Peyer's patch (tissue), 4 donors: ENCODE results near the gene COPG2. TPM values are rescaled to one million over a fixed set of nuclear protein-coding genes. Genes with fewer than 3 reads are reported as not detected.

Experiments used
- DNase-seq, 3 donors: peaks; one replicate each; pipeline ENCODE4 v3.0.0-alpha.2; 2017 to 2019
- H3K27ac ChIP-seq, 4 donors: fragments of 200-600 bp; sonication (generic); one replicate each; pipeline ENCODE4 v1.5.1; 2016 to 2019
- H3K27me3 ChIP-seq, 2 donors: fragments of 200-600 bp; sonication (generic); one replicate each; pipeline ENCODE4 v1.5.1; 2019
- H3K36me3 ChIP-seq, 3 donors: fragments of 200-600 bp; sonication (generic); one replicate each; pipeline ENCODE4 v1.5.1; 2016 to 2019
- H3K4me1 ChIP-seq, 4 donors: fragments of 200-600 bp; sonication (generic); one replicate each; pipeline ENCODE4 v1.5.1; 2016 to 2019
- H3K4me3 ChIP-seq, 4 donors: fragments of 200-600 bp; sonication (generic); 1 replicate in 3 of 4; 2 replicates in 1 of 4; pipeline ENCODE4 v1.5.1; 2016 to 2019; ENCODE audit warnings: mild to moderate bottlenecking in 1 of 4
- H3K9me3 ChIP-seq, 4 donors: fragments of 200-600 bp; sonication (generic); one replicate each; pipeline ENCODE4 v1.5.1; 2016 to 2019; ENCODE audit warnings: mild to moderate bottlenecking in 1 of 4
- POLR2A ChIP-seq, 2 donors: fragments of 450-650 bp; IDR thresholded peaks; one replicate each; pipeline ENCODE4 v1.5.1; 2017; ENCODE audit warnings: antibody characterized with exemption in 2 of 2, mild to moderate bottlenecking in 2 of 2, moderate library complexity in 2 of 2
- small RNA-seq, 2 donors: library from RNA; depleted of rRNA; stranded (forward); fragments of <200 nt; gene quantifications; one replicate each; pipeline ENCODE3, GENCODE V24; 2016
- total RNA-seq, 4 donors: library from RNA; depleted of rRNA; stranded (reverse); fragments of >200 nt; gene quantifications; one replicate each; pipeline ENCODE4 v1.1.0, GENCODE V29; 2016
- TF ChIP-seq, protein P1 (sequence below), 6 experiments: fragments of 450-650 bp in 4 of 6; fragments of 200-600 bp in 2 of 6; sonication (generic) in 1 of 6; IDR thresholded peaks; one replicate each; pipeline ENCODE4 v1.5.1; 2017 to 2019; ENCODE audit warnings: antibody characterized with exemption in 6 of 6, mild to moderate bottlenecking in 3 of 6, moderate library complexity in 1 of 6

The COPG2 gene
- total RNA-seq, 4 donors from 2014 or later = 5.3 to 14.9 (median 12.0) TPM

DNA sequence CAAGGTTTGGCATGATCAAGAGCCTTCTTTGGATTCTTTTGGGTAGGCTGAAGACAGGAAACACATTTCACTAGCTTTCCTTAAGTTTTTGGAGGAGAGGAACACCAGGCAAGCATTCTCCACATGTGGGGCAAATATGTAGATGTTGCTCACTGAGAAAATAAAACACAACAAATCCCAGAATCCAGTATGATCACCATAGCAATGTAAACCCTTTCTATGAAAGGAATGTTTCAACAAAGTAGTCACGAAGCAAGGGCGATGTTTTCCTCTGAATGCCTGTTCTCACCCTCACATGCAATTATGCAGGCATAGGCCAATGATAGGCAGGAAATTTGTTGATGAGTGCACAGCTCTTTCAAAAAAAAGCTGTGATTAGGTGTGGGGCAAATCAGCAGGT, 207.3 kb downstream of the COPG2 start:
- Histone ChIP-seq H3K9me3 (no peaks in the 10 kb centered on the region), H3K27me3 (no peaks in the 10 kb centered on the region), H3K4me1 (no peaks in the 10 kb centered on the region), H3K4me3 (no peak overlapping the region), H3K27ac (no peak overlapping the region), H3K36me3 (no peaks in the 10 kb centered on the region)
- no peak for DNase-seq
- TF ChIP-seq, protein P1, sequence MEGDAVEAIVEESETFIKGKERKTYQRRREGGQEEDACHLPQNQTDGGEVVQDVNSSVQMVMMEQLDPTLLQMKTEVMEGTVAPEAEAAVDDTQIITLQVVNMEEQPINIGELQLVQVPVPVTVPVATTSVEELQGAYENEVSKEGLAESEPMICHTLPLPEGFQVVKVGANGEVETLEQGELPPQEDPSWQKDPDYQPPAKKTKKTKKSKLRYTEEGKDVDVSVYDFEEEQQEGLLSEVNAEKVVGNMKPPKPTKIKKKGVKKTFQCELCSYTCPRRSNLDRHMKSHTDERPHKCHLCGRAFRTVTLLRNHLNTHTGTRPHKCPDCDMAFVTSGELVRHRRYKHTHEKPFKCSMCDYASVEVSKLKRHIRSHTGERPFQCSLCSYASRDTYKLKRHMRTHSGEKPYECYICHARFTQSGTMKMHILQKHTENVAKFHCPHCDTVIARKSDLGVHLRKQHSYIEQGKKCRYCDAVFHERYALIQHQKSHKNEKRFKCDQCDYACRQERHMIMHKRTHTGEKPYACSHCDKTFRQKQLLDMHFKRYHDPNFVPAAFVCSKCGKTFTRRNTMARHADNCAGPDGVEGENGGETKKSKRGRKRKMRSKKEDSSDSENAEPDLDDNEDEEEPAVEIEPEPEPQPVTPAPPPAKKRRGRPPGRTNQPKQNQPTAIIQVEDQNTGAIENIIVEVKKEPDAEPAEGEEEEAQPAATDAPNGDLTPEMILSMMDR (IDR thresholded peaks at IDR 0.05) = no peak
- TF ChIP-seq POLR2A (IDR thresholded peaks at IDR 0.05) = no peak

DNA sequence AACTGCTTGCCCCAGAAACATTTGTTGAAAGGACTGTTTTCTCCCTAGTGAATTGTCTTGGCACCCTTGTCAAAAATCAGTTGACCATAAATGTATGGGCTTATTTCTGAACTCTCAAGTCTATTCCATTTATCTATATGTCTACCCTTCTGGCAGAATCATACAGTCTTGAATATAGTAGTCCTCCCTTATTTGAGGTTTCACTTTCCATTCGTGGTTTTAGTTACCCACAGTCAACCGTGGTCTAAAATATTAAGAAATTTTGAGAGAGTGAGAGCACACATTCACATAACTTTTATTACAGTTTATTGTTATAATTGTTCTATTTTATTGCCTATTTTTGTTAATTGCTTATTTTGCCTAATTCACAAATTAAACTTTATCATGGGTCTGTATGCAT, 210.3 kb downstream of the COPG2 start:
- no peaks in the 10 kb centered on the region for H3K36me3 ChIP-seq
- no peak for DNase-seq
- H3K27ac ChIP-seq = no peak overlapping the region
- no peak overlapping the region for H3K4me3 ChIP-seq
- H3K9me3 ChIP-seq = no peaks in the 10 kb centered on the region
- no peak for TF ChIP-seq POLR2A (IDR thresholded peaks at IDR 0.05)
- TF ChIP-seq, protein P1 (IDR thresholded peaks at IDR 0.05) = no peak
- H3K4me1 ChIP-seq = no peaks in the 10 kb centered on the region
- no peaks in the 10 kb centered on the region for H3K27me3 ChIP-seq

Small RNA genes within 50 kb of the gene (small RNA-seq; reads per million reads assigned to genes)
- gene MIR335 (0 reads per million in 2 donors), gene RF02148 (0 reads per million in 2 donors), gene RF02149 (0 reads per million in 2 donors), gene RF02150 (0 reads per million in 2 donors), gene RNA5SP246 (3.0 to 12.3 reads per million in 2 donors)

Other genes with a start within 250 kb of the COPG2 start
- 10 to 100 TPM in 1 of 4 donors, 1 to 10 TPM in 3; 1.9 to 14.0 (median 5.6) TPM for gene CEP41, start 227.7 kb downstream of the COPG2 start, total RNA-seq
- 10 to 100 TPM; 11.6 to 36.1 (median 27.1) TPM for gene MEST, start 176.7 kb downstream of the COPG2 start, total RNA-seq
- gene TSGA13, start 17.8 kb upstream of the COPG2 start, total RNA-seq = not detected
- not detected for gene KLF14, start 65.5 kb upstream of the COPG2 start, total RNA-seq